Measurements from ENCODE around the gene DCUN1D3. TPM values are rescaled to one million over a fixed set of nuclear protein-coding genes. Genes with fewer than 3 reads are reported as not detected.

Gene DCUN1D3
- total RNA-seq, 1 experiment from 2014 or later, result 16.4 TPM

DNA sequence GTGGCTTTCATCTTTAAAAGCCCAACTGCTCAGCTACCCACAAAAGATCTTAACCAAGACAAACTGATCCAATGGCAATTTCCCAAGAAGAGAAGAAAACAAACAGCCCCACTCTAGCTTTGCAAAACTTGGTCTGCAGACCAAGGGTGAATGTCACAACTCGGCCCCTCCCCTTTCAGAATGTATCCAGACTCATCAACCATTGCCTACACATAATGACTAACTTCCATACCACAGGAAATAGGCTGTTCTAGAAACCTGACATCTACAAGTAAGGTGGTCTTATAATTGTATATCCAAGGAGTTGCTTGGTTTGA, 16.0 kb downstream of the DCUN1D3 start:
- Histone ChIP-seq H2AFZ (ENCODE audit: low read depth, low read length, poor library complexity, severe bottlenecking) (no peak overlapping the region), H3K4me1 (ENCODE audit: control insufficient read depth in 1 of 2, insufficient read depth in 2 of 2, low read length in 2 of 2) (peaks cover 22 to 29% of the 10 kb centered on the region in 2 experiments), H3K36me3 (ENCODE audit: control insufficient read depth in 1 of 2, insufficient read depth in 2 of 2, low read length in 2 of 2) (no peaks in the 10 kb centered on the region), H3K9ac (ENCODE audit: low read length) (no peak overlapping the region), H3K79me2 (ENCODE audit: insufficient read depth, low read length) (peaks cover 71% of the 10 kb centered on the region), H3K27me3 (ENCODE audit: insufficient read depth, low read length) (no peaks in the 10 kb centered on the region), H3K4me3 (replicated peaks in 1 of 2; ENCODE audit: low read depth in 1 of 2, low read length in 2 of 2) (no peak overlapping the region), H3K9me3 (ENCODE audit: control insufficient read depth in 1 of 2, insufficient read depth in 1 of 2, low read depth in 1 of 2, low read length in 2 of 2) (no peaks in the 10 kb centered on the region), H4K20me1 (ENCODE audit: insufficient read depth) (no peaks in the 10 kb centered on the region), H3K27ac (ENCODE audit: low read depth, low read length) (no peak overlapping the region), H3K9me2 (ENCODE audit: insufficient read depth) (no peaks in the 10 kb centered on the region), H3K4me2 (ENCODE audit: low read length) (no peak overlapping the region)
- POLR2A ChIA-PET, result no interaction called here
- no peak for TF ChIP-seq CBX3 (IDR thresholded peaks at IDR 0.05; ENCODE audit: low read depth)
- no peak for TF ChIP-seq CTCF (IDR thresholded peaks at IDR 0.05 in 2 of 3, conservative IDR thresholded peaks at IDR 0.05 in 1 of 3; ENCODE audit: borderline replicate concordance in 1 of 3, insufficient read depth in 1 of 3, low read depth in 2 of 3, low read length in 2 of 3)
- TF ChIP-seq ELF1 (IDR thresholded peaks at IDR 0.05; ENCODE audit: borderline replicate concordance, low read depth), result no peak
- TF ChIP-seq POLR2A (IDR thresholded peaks at IDR 0.05; ENCODE audit: borderline replicate concordance, extremely low read depth, insufficient read depth, insufficient read length), result no peak
- no peak for TF ChIP-seq ZNF274 (IDR thresholded peaks at IDR 0.05; ENCODE audit: low read depth, low read length)
- no peak for TF ChIP-seq SRF (IDR thresholded peaks at IDR 0.05; ENCODE audit: low read depth)
- no peak for TF ChIP-seq EZH2 (IDR thresholded peaks at IDR 0.05)
- TF ChIP-seq SIN3A (IDR thresholded peaks at IDR 0.05; ENCODE audit: low read depth), result no peak
- no peak for TF ChIP-seq YY1 (IDR thresholded peaks at IDR 0.05; ENCODE audit: extremely low read depth, insufficient replicate concordance, low read depth, low read length)
- TF ChIP-seq RAD21 (IDR thresholded peaks at IDR 0.05; ENCODE audit: low read depth), result no peak
- BruUV-seq (replicated peaks), result no TSS peak
- ATAC-seq, result no peak
- CTCF ChIA-PET, result interaction anchor here (0.8 kb wide), 1 partner anchor 19 kb away, joined by 3 read pairs; no protein-coding TSS in a partner anchor
- DNase-seq (ENCODE audit: low read depth, low spot score), result no peak
- intact Hi-C loops (cut with micrococcal nuclease), result no loop called here
- RAD21 ChIA-PET (ENCODE audit: low non-redundant PET in 1 of 2, low total read pairs in 2 of 2, uncharacterized antibody in 2 of 2, unreplicated experiment in 2 of 2), result no interaction called here
